ENCODE results near the gene CPED1.

The CPED1 gene

DNA sequence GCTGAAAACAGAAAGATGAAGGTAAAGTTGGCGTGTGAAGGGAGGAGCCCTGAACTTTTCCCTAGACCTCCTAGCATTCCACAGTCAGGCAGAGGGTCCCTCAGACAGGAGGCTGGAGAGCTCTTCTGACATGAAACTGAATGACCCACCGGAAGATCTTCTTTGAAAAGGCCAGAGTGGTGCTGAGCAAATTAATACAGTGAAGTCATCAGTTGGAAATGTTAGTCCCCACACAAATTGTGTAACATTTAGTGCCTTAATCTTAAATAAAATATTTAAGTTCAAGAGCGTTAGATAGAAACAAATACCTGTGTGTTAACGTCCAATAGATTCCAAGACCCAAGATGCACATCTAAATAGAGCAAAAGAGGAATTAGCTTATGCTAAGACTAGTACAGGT lies 291.3 kb downstream of the CPED1 start:
- Histone ChIP-seq H3K4me1 (ENCODE audit: control insufficient read depth, insufficient read depth, low read length) (peaks cover 6% of the 10 kb centered on the region; the same call in 1 of the 2 replicates), H3K36me3 (ENCODE audit: control insufficient read depth in 2 of 2, insufficient read depth in 1 of 2, low read length in 2 of 2) (no peaks in the 10 kb centered on the region), H3K4me3 (ENCODE audit: low read depth, low read length) (no peak overlapping the region), H3K27ac (ENCODE audit: extremely low read depth, low read depth, low read length) (no peak overlapping the region), H3K9me3 (ENCODE audit: control insufficient read depth, insufficient read depth, low read depth, low read length) (no peaks in the 10 kb centered on the region)
- ChIA-PET CTCF (no interaction called here), POLR2A (no interaction called here)
- TF ChIP-seq ZNF621 (tag by site-specific recombination; IDR thresholded peaks at IDR 0.05) (no peak), ZFHX2 (tag by site-specific recombination; conservative IDR thresholded peaks at IDR 0.05) (no peak), ZNF664 (tag by site-specific recombination; IDR thresholded peaks at IDR 0.05) (no peak), ZNF133 (tag by site-specific recombination; IDR thresholded peaks at IDR 0.05) (no peak), BCL6B (tag by site-specific recombination; IDR thresholded peaks at IDR 0.05) (no peak), SETDB1 (IDR thresholded peaks at IDR 0.05; ENCODE audit: insufficient read length, low read length) (no peak), ZNF776 (tag by site-specific recombination; IDR thresholded peaks at IDR 0.05; ENCODE audit: borderline replicate concordance) (no peak), ZNF76 (tag by site-specific recombination; IDR thresholded peaks at IDR 0.05; ENCODE audit: borderline replicate concordance, low read depth) (no peak)
- TF ChIP-seq, protein P1, sequence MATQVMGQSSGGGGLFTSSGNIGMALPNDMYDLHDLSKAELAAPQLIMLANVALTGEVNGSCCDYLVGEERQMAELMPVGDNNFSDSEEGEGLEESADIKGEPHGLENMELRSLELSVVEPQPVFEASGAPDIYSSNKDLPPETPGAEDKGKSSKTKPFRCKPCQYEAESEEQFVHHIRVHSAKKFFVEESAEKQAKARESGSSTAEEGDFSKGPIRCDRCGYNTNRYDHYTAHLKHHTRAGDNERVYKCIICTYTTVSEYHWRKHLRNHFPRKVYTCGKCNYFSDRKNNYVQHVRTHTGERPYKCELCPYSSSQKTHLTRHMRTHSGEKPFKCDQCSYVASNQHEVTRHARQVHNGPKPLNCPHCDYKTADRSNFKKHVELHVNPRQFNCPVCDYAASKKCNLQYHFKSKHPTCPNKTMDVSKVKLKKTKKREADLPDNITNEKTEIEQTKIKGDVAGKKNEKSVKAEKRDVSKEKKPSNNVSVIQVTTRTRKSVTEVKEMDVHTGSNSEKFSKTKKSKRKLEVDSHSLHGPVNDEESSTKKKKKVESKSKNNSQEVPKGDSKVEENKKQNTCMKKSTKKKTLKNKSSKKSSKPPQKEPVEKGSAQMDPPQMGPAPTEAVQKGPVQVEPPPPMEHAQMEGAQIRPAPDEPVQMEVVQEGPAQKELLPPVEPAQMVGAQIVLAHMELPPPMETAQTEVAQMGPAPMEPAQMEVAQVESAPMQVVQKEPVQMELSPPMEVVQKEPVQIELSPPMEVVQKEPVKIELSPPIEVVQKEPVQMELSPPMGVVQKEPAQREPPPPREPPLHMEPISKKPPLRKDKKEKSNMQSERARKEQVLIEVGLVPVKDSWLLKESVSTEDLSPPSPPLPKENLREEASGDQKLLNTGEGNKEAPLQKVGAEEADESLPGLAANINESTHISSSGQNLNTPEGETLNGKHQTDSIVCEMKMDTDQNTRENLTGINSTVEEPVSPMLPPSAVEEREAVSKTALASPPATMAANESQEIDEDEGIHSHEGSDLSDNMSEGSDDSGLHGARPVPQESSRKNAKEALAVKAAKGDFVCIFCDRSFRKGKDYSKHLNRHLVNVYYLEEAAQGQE (tag by site-specific recombination; IDR thresholded peaks at IDR 0.05): no peak

DNA sequence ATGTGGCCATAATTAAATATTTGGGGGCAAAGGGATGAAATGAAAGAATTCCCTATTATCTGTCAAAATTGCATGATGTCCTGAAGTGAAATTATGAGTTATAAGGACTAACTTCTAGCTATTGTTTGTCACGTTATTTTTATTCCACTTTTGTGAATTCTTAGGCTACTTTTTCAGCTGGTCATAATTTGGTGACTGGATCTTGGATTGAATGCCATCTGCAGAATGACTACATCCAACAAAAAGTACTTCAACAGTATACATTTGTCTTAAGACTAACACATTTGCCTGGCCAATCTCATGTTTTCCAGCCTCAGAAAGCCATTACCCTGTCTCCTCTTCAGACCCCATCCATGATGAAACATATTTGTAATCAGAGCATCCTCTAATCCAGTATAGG lies 292.1 kb downstream of the CPED1 start:
- ChIA-PET POLR2A (no interaction called here), CTCF (interaction anchor here (0.6 kb wide), 1 partner anchor 724 kb away, joined by 4 read pairs; no protein-coding TSS in a partner anchor)
- H3K27ac ChIP-seq (ENCODE audit: extremely low read depth, low read depth, low read length): no peak overlapping the region
- H3K36me3 ChIP-seq (ENCODE audit: control insufficient read depth in 2 of 2, insufficient read depth in 1 of 2, low read length in 2 of 2): no peaks in the 10 kb centered on the region
- H3K4me1 ChIP-seq (ENCODE audit: control insufficient read depth, insufficient read depth, low read length): peaks cover 6% of the 10 kb centered on the region; the same call in 1 of the 2 replicates
- H3K4me3 ChIP-seq (ENCODE audit: low read depth, low read length): no peak overlapping the region
- no peaks in the 10 kb centered on the region for H3K9me3 ChIP-seq (ENCODE audit: control insufficient read depth, insufficient read depth, low read depth, low read length)
- TF ChIP-seq YY1 (tag by site-specific recombination; IDR thresholded peaks at IDR 0.05): no peak
- TF ChIP-seq MYNN (tag by site-specific recombination; IDR thresholded peaks at IDR 0.05; ENCODE audit: borderline replicate concordance): no peak
- no peak for TF ChIP-seq GLI4 (tag by site-specific recombination; IDR thresholded peaks at IDR 0.05)
- TF ChIP-seq, protein P2, sequence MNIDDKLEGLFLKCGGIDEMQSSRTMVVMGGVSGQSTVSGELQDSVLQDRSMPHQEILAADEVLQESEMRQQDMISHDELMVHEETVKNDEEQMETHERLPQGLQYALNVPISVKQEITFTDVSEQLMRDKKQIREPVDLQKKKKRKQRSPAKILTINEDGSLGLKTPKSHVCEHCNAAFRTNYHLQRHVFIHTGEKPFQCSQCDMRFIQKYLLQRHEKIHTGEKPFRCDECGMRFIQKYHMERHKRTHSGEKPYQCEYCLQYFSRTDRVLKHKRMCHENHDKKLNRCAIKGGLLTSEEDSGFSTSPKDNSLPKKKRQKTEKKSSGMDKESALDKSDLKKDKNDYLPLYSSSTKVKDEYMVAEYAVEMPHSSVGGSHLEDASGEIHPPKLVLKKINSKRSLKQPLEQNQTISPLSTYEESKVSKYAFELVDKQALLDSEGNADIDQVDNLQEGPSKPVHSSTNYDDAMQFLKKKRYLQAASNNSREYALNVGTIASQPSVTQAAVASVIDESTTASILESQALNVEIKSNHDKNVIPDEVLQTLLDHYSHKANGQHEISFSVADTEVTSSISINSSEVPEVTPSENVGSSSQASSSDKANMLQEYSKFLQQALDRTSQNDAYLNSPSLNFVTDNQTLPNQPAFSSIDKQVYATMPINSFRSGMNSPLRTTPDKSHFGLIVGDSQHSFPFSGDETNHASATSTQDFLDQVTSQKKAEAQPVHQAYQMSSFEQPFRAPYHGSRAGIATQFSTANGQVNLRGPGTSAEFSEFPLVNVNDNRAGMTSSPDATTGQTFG (tag by site-specific recombination; IDR thresholded peaks at IDR 0.05; ENCODE audit: borderline replicate concordance): no peak
- no peak for TF ChIP-seq ZNF664 (tag by site-specific recombination; IDR thresholded peaks at IDR 0.05)
- no peak for TF ChIP-seq ZNF555 (tag by site-specific recombination; conservative IDR thresholded peaks at IDR 0.05)
- TF ChIP-seq EGR2 (tag by site-specific recombination; IDR thresholded peaks at IDR 0.05; ENCODE audit: low read depth): no peak
- no peak for TF ChIP-seq ZNF175 (tag by site-specific recombination; IDR thresholded peaks at IDR 0.05)
- TF ChIP-seq, protein P3, sequence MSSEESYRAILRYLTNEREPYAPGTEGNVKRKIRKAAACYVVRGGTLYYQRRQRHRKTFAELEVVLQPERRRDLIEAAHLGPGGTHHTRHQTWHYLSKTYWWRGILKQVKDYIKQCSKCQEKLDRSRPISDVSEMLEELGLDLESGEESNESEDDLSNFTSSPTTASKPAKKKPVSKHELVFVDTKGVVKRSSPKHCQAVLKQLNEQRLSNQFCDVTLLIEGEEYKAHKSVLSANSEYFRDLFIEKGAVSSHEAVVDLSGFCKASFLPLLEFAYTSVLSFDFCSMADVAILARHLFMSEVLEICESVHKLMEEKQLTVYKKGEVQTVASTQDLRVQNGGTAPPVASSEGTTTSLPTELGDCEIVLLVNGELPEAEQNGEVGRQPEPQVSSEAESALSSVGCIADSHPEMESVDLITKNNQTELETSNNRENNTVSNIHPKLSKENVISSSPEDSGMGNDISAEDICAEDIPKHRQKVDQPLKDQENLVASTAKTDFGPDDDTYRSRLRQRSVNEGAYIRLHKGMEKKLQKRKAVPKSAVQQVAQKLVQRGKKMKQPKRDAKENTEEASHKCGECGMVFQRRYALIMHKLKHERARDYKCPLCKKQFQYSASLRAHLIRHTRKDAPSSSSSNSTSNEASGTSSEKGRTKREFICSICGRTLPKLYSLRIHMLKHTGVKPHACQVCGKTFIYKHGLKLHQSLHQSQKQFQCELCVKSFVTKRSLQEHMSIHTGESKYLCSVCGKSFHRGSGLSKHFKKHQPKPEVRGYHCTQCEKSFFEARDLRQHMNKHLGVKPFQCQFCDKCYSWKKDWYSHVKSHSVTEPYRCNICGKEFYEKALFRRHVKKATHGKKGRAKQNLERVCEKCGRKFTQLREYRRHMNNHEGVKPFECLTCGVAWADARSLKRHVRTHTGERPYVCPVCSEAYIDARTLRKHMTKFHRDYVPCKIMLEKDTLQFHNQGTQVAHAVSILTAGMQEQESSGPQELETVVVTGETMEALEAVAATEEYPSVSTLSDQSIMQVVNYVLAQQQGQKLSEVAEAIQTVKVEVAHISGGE (tag by site-specific recombination; conservative IDR thresholded peaks at IDR 0.05; ENCODE audit: low read depth): no peak
- no peak for TF ChIP-seq ZNF449 (tag by site-specific recombination; IDR thresholded peaks at IDR 0.05)
- TF ChIP-seq ZNF596 (tag by site-specific recombination; IDR thresholded peaks at IDR 0.05): no peak
- TF ChIP-seq, protein P4, sequence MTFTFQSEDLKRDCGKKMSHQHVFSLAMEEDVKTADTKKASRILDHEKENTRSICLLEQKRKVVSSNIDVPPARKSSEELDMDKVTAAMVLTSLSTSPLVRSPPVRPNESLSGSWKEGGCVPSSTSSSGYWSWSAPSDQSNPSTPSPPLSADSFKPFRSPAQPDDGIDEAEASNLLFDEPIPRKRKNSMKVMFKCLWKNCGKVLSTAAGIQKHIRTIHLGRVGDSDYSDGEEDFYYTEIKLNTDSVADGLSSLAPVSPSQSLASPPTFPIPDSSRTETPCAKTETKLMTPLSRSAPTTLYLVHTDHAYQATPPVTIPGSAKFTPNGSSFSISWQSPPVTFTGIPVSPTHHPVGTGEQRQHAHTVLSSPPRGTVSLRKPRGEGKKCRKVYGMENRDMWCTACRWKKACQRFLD (tag by site-specific recombination; IDR thresholded peaks at IDR 0.05): no peak
